IPS DF 6.9 (cell line): Measurements from ENCODE around the gene QRSL1.
"Not testable (repeated sequence)": the region's sequence is repeated elsewhere in the genome, so short reads cannot be mapped to it uniquely, and the experiment has no call there.

Experiments used
- DNase-seq: peaks from one replicate; pipeline ENCODE4 v3.0.0-alpha.2; 2013; ENCODE audit warnings: low read depth, low spot score
- H3K27ac ChIP-seq: one replicate; pipeline ENCODE4 v1.5.1; 2013; ENCODE audit warnings: low read length, control low read depth
- H3K27me3 ChIP-seq: 2 replicates; pipeline ENCODE4 v1.6.1; 2013; ENCODE audit warnings: mild to moderate bottlenecking, low read length; ENCODE audit not compliant: control insufficient read depth, insufficient read depth
- H3K36me3 ChIP-seq: 2 replicates; pipeline ENCODE4 v1.6.1; 2013; ENCODE audit warnings: low read length; ENCODE audit not compliant: control insufficient read depth, insufficient read depth
- H3K4me1 ChIP-seq: 2 replicates; pipeline ENCODE4 v1.6.1; 2013; ENCODE audit warnings: low read length; ENCODE audit not compliant: control insufficient read depth, insufficient read depth
- H3K4me3 ChIP-seq: 2 replicates; pipeline ENCODE4 v1.5.1; 2013; ENCODE audit warnings: mild to moderate bottlenecking, low read length
- H3K9me3 ChIP-seq: 2 replicates; pipeline ENCODE4 v1.6.1; 2013; ENCODE audit warnings: low read length, inconsistent platforms; ENCODE audit not compliant: control insufficient read depth, insufficient read depth
- WGBS: extraction: QIAGEN DNeasy Blood & Tissue Kit; methylation state at CpG from one replicate; pipeline ENCODE4 v1.1.7; 2013; ENCODE audit warnings: mixed read lengths, missing lambda C conversion rate; ENCODE audit not compliant: insufficient read length, insufficient coverage; 5-methylcytosine and 5-hydroxymethylcytosine counted together

The QRSL1 gene

GRCh38 chr6:106629103-106629858, at the start of gene QRSL1, which contains the start of gene RTN4IP1:
QRSL1 (plus strand) TSS chr6:106629578; CDS start chr6:106629682, 104 bp downstream.
RTN4IP1 (minus strand) TSS chr6:106629498; CDS start chr6:106629021, 477 bp downstream.
- H3K4me1 ChIP-seq: no peaks in the 10 kb centered on the region
- no peaks in the 10 kb centered on the region for H3K9me3 ChIP-seq
- peak; percentile 87 for DNase-seq
- H3K36me3 ChIP-seq: no peaks in the 10 kb centered on the region
- WGBS: no CpG with 5 or more reads among the region's 46 CpGs
- no peaks in the 10 kb centered on the region for H3K27me3 ChIP-seq
- no peak within 1 kb of the TSS for H3K27ac ChIP-seq
- peak within 1 kb of the TSS; percentile 99 for H3K4me3 ChIP-seq

GRCh38 chr6:106581468-106581867, 47.9 kb upstream of the QRSL1 start:
- H3K9me3 ChIP-seq: no peaks in the 10 kb centered on the region
- WGBS: no CpG with 5 or more reads among the region's 1 CpG
- H3K4me1 ChIP-seq: no peaks in the 10 kb centered on the region
- no peaks in the 10 kb centered on the region for H3K27me3 ChIP-seq
- DNase-seq: no peak
- H3K4me3 ChIP-seq: no peak overlapping the region
- no peak overlapping the region for H3K27ac ChIP-seq
- H3K36me3 ChIP-seq: no peaks in the 10 kb centered on the region

GRCh38 chr6:106586815-106587415, 42.5 kb upstream of the QRSL1 start:
- no peaks in the 10 kb centered on the region for H3K9me3 ChIP-seq
- no peak overlapping the region for H3K27ac ChIP-seq
- H3K27me3 ChIP-seq: no peaks in the 10 kb centered on the region
- H3K36me3 ChIP-seq: no peaks in the 10 kb centered on the region
- no CpG with 5 or more reads among the region's 4 CpGs for WGBS
- DNase-seq: no peak
- no peaks in the 10 kb centered on the region for H3K4me1 ChIP-seq
- no peak overlapping the region for H3K4me3 ChIP-seq

- H3K27ac ChIP-seq, H3K4me1 ChIP-seq, H3K4me3 ChIP-seq, H3K36me3 ChIP-seq, H3K9me3 ChIP-seq, DNase-seq, H3K27me3 ChIP-seq: not testable (repeated sequence)
- no CpG with 5 or more reads among the region's 5 CpGs for WGBS
Observed at GRCh38 chr6:106588937-106589336, 40.4 kb upstream of the QRSL1 start.

- no peaks in the 10 kb centered on the region for H3K27me3 ChIP-seq
- H3K27ac ChIP-seq: no peak overlapping the region
- no CpG with 5 or more reads among the region's 3 CpGs for whole genome bisulfite sequencing
- no peak overlapping the region for H3K4me3 ChIP-seq
- no peaks in the 10 kb centered on the region for H3K9me3 ChIP-seq
- H3K4me1 ChIP-seq: no peaks in the 10 kb centered on the region
- DNase-seq: no peak
- no peaks in the 10 kb centered on the region for H3K36me3 ChIP-seq
Observed at GRCh38 chr6:106591111-106591825, 38.1 kb upstream of the QRSL1 start.

GRCh38 chr6:106599440-106599839, 29.9 kb upstream of the QRSL1 start:
- Histone ChIP-seq H3K4me3 (no peak overlapping the region), H3K27ac (no peak overlapping the region), H3K27me3 (no peaks in the 10 kb centered on the region), H3K9me3 (no peaks in the 10 kb centered on the region), H3K36me3 (no peaks in the 10 kb centered on the region), H3K4me1 (no peaks in the 10 kb centered on the region)
- no CpG with 5 or more reads among the region's 2 CpGs for WGBS
- no peak for DNase-seq

- Histone ChIP-seq H3K4me3 (no peak overlapping the region), H3K27ac (no peak overlapping the region), H3K9me3 (no peaks in the 10 kb centered on the region), H3K36me3 (no peaks in the 10 kb centered on the region), H3K27me3 (no peaks in the 10 kb centered on the region), H3K4me1 (no peaks in the 10 kb centered on the region)
- no peak for DNase-seq
- WGBS: no CpG with 5 or more reads among the region's 2 CpGs
Observed at GRCh38 chr6:106600329-106600728, 29.0 kb upstream of the QRSL1 start.

GRCh38 chr6:106608080-106608668, 21.2 kb upstream of the QRSL1 start:
- peak; percentile 64 for DNase-seq
- WGBS: no CpG with 5 or more reads among the region's 2 CpGs
- no peak overlapping the region for H3K27ac ChIP-seq
- H3K9me3 ChIP-seq: no peaks in the 10 kb centered on the region
- H3K4me1 ChIP-seq: no peaks in the 10 kb centered on the region
- H3K27me3 ChIP-seq: no peaks in the 10 kb centered on the region
- H3K4me3 ChIP-seq: no peak overlapping the region
- H3K36me3 ChIP-seq: no peaks in the 10 kb centered on the region

- no peak overlapping the region for H3K4me3 ChIP-seq
- DNase-seq: peak; percentile 29
- no peaks in the 10 kb centered on the region for H3K36me3 ChIP-seq
- H3K9me3 ChIP-seq: no peaks in the 10 kb centered on the region
- H3K4me1 ChIP-seq: peaks cover 2% of the 10 kb centered on the region; the same call in 1 of the 2 replicates
- WGBS: no CpG with 5 or more reads among the region's 6 CpGs
- no peaks in the 10 kb centered on the region for H3K27me3 ChIP-seq
- no peak overlapping the region for H3K27ac ChIP-seq
Observed at GRCh38 chr6:106609699-106610098, 19.7 kb upstream of the QRSL1 start.

- Histone ChIP-seq H3K27ac (no peak overlapping the region), H3K9me3 (no peaks in the 10 kb centered on the region), H3K27me3 (no peaks in the 10 kb centered on the region), H3K36me3 (no peaks in the 10 kb centered on the region), H3K4me1 (peaks cover 2% of the 10 kb centered on the region; the same call in 1 of the 2 replicates), H3K4me3 (no peak overlapping the region)
- DNase-seq: no peak
- WGBS: no CpG with 5 or more reads among the region's 2 CpGs
Observed at GRCh38 chr6:106611030-106611429, 18.3 kb upstream of the QRSL1 start.
